Measurements from ENCODE around the gene RNU6-9. TPM values are rescaled to one million over a fixed set of nuclear protein-coding genes. Genes with fewer than 3 reads are reported as not detected.

RNU6-9 gene
- total and polyA plus RNA-seq, 2 of the 13 experiments (the other 11 are each of a cell fraction or from before 2014, with no cell fraction given), result under 0.01 TPM; not detected in 1

DNA sequence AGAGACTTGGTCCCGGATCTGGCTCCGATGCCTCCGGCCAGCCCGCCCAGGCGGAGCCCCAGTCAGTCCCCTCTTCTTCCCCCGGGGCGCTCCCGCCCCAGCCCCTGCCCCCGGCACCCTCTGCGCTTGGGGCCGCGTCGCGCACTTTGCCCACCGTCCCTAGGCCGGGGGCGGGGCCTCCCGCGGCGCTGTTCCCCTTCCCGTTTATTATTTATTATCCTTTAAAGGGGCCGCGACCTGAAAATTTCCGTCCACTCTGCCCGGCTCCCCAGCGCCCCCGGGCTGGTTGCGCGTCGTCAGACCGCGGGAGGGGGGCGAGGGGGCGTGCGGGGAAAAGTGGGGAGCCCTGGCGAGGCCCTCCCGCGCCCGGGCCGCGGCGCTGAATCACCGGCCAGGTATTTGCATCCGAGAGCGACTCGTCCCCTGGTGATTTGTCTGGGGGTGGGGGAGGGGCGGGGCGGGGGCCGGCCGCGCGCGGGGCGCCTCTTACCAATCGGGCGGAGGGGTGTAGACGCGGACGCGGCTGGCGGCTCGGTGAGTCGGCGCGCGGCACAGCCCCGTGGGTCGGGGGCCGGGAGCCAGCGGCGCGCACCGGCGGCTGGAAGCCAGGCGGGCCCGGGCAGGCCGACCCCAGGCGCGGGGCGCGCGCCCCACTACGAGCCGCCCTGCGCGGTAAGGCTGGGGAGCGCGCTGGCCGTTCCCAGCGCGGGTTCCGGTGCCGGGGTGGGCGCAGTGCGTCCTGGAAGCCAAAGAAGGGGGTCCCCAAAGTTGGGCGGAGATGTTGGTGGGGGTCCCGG is 32.4 kb downstream of the RNU6-9 start, which contains the start of gene ARID3A (continued):
- TF ChIP-seq, protein P1, sequence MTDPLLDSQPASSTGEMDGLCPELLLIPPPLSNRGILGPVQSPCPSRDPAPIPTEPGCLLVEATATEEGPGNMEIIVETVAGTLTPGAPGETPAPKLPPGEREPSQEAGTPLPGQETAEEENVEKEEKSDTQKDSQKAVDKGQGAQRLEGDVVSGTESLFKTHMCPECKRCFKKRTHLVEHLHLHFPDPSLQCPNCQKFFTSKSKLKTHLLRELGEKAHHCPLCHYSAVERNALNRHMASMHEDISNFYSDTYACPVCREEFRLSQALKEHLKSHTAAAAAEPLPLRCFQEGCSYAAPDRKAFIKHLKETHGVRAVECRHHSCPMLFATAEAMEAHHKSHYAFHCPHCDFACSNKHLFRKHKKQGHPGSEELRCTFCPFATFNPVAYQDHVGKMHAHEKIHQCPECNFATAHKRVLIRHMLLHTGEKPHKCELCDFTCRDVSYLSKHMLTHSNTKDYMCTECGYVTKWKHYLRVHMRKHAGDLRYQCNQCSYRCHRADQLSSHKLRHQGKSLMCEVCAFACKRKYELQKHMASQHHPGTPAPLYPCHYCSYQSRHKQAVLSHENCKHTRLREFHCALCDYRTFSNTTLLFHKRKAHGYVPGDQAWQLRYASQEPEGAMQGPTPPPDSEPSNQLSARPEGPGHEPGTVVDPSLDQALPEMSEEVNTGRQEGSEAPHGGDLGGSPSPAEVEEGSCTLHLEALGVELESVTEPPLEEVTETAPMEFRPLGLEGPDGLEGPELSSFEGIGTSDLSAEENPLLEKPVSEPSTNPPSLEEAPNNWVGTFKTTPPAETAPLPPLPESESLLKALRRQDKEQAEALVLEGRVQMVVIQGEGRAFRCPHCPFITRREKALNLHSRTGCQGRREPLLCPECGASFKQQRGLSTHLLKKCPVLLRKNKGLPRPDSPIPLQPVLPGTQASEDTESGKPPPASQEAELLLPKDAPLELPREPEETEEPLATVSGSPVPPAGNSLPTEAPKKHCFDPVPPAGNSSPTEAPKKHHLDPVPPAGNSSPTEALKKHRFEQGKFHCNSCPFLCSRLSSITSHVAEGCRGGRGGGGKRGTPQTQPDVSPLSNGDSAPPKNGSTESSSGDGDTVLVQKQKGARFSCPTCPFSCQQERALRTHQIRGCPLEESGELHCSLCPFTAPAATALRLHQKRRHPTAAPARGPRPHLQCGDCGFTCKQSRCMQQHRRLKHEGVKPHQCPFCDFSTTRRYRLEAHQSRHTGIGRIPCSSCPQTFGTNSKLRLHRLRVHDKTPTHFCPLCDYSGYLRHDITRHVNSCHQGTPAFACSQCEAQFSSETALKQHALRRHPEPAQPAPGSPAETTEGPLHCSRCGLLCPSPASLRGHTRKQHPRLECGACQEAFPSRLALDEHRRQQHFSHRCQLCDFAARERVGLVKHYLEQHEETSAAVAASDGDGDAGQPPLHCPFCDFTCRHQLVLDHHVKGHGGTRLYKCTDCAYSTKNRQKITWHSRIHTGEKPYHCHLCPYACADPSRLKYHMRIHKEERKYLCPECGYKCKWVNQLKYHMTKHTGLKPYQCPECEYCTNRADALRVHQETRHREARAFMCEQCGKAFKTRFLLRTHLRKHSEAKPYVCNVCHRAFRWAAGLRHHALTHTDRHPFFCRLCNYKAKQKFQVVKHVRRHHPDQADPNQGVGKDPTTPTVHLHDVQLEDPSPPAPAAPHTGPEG (CRISPR knock-in tag; IDR thresholded peaks at IDR 0.05), result no peak
- TF ChIP-seq ZNF556 (CRISPR knock-in tag; IDR thresholded peaks at IDR 0.05; ENCODE audit: borderline replicate concordance), result no peak
- TF ChIP-seq ARNT2 (CRISPR knock-in tag; IDR thresholded peaks at IDR 0.05; ENCODE audit: low read depth), result no peak
- peak; percentile 48; the same call in 1 of the 2 replicates for TF ChIP-seq PHF21A (CRISPR knock-in tag; IDR thresholded peaks at IDR 0.05)
- TF ChIP-seq SOX5 (CRISPR knock-in tag; IDR thresholded peaks at IDR 0.05; ENCODE audit: borderline replicate concordance), result peak; percentile 21; the same call in 1 of the 2 replicates
- TF ChIP-seq ATF1 (CRISPR knock-in tag; IDR thresholded peaks at IDR 0.05), result no peak
- TF ChIP-seq, protein P2, sequence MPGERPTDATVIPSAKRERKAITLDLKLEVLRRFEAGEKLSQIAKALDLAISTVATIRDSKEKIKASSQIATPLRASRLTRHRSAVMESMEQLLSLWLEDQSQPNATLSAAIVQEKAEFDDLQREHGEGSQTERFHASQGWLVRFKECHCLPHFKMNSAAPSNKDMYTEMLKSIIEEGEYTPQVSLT (CRISPR knock-in tag; IDR thresholded peaks at IDR 0.05; ENCODE audit: borderline replicate concordance, low read depth), result no peak
- TF ChIP-seq, protein P3, sequence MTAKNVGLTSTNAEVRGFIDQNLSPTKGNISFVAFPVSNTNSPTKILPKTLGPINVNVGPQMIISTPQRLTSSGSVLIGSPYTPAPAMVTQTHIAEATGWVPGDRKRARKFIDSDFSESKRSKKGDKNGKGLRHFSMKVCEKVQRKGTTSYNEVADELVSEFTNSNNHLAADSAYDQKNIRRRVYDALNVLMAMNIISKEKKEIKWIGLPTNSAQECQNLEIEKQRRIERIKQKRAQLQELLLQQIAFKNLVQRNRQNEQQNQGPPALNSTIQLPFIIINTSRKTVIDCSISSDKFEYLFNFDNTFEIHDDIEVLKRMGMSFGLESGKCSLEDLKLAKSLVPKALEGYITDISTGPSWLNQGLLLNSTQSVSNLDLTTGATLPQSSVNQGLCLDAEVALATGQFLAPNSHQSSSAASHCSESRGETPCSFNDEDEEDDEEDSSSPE (CRISPR knock-in tag; IDR thresholded peaks at IDR 0.05), result no peak
- no peak for TF ChIP-seq CHD2 (IDR thresholded peaks at IDR 0.05; ENCODE audit: low read depth, low read length)
- TF ChIP-seq IKZF4 (CRISPR knock-in tag; IDR thresholded peaks at IDR 0.05; ENCODE audit: borderline replicate concordance, low read depth, not compliant biosample characterization), result no peak
- no peak for TF ChIP-seq ZKSCAN8 (CRISPR knock-in tag; IDR thresholded peaks at IDR 0.05; ENCODE audit: borderline replicate concordance)
- TF ChIP-seq BORCS8-MEF2B (CRISPR knock-in tag; IDR thresholded peaks at IDR 0.05), result no peak
- TF ChIP-seq HNRNPK (IDR thresholded peaks at IDR 0.05; ENCODE audit: low read depth, low read length, poor library complexity, severe bottlenecking), result peak; percentile 68
- TF ChIP-seq MTA1 (CRISPR knock-in tag; IDR thresholded peaks at IDR 0.05; ENCODE audit: borderline replicate concordance), result no peak
- peak; percentile 1 for TF ChIP-seq XRCC5 (optimal IDR thresholded peaks at IDR 0.05; ENCODE audit: low read length)
- TF ChIP-seq, protein P4, sequence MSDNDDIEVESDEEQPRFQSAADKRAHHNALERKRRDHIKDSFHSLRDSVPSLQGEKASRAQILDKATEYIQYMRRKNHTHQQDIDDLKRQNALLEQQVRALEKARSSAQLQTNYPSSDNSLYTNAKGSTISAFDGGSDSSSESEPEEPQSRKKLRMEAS (IDR thresholded peaks at IDR 0.05), result peak; percentile 37
- no peak for TF ChIP-seq TGIF2 (CRISPR knock-in tag; IDR thresholded peaks at IDR 0.05)
- no peak for TF ChIP-seq ZNF501 (CRISPR knock-in tag; IDR thresholded peaks at IDR 0.05)
- no peak for TF ChIP-seq PAF1 (CRISPR knock-in tag; IDR thresholded peaks at IDR 0.05)
- no peak for TF ChIP-seq DNMT1 (CRISPR knock-in tag; IDR thresholded peaks at IDR 0.05)
- no peak for TF ChIP-seq ZNF737 (CRISPR knock-in tag; IDR thresholded peaks at IDR 0.05; ENCODE audit: borderline replicate concordance)

All from HepG2 (cell line).